Activated CD4-positive, alpha-beta T cell treated with anti-CD3 and anti-CD28 coated beads, Interleukin-2, amount 50 U/mL, for 24 hours (primary cell): Measurements from ENCODE around the gene ATP5PO.
"Not testable (repeated sequence)": the region's sequence is repeated elsewhere in the genome, so short reads cannot be mapped to it uniquely, and the experiment has no call there.

Source experiments
- DNase-seq, 2 donors: peaks; one replicate each; pipeline ENCODE4 v3.0.0-alpha.2; 2020; ENCODE audit warnings: low read depth in 1 of 2, low spot score in 1 of 2

The ATP5PO gene

GRCh38 chr21:33871171-33871570, 44.4 kb downstream of the ATP5PO start:
- no peak for DNase-seq

GRCh38 chr21:33870768-33871167, 44.8 kb downstream of the ATP5PO start:
- DNase-seq = no peak

- no peak for DNase-seq
Measured at GRCh38 chr21:33869873-33870272, 45.7 kb downstream of the ATP5PO start.

DNA sequence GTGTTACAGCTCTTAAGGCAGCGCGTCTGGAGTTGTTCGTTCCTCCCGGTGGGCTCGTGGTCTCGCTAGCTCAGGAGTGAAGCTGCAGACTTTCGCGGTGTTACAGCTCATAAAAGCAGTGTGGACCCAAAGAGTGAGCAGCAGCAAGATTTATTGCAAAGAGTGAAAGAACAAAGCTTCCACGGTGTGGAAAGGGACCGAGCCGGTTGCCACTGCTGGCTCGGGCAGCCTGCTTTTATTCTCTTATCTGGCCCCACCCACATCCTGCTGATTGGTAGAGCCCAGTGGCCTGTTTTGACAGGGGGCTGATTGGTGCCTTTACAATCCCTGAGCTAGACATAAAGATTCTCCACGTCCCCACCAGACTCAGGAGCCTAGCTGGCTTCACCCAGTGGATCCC, 47.7 kb downstream of the ATP5PO start:
- not testable (repeated sequence) for DNase-seq

GRCh38 chr21:33866826-33867225, 48.8 kb downstream of the ATP5PO start:
- DNase-seq = no peak

- DNase-seq = no peak
Measured at GRCh38 chr21:33865996-33866575, 49.5 kb downstream of the ATP5PO start.

DNA sequence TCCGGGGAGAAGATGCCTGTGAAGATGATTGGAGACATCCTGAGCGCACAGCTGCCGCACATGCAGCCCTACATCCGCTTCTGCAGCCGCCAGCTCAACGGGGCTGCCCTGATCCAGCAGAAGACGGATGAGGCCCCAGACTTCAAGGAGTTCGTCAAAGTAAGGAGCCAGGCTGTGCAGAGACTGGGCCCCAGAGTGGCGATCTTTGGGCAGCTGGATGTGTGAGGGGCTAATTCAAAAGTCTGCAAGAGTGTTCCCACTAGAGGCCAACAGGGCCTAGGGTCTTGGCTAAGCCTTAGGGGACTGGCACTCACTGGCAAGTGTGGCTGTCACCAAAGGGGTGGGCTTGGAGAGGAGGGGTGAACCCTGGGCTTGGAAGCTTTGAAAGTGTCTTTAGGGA, 50.4 kb downstream of the ATP5PO start:
- DNase-seq = no peak

GRCh38 chr21:33864150-33864549, 51.5 kb downstream of the ATP5PO start:
- no peak for DNase-seq

DNA sequence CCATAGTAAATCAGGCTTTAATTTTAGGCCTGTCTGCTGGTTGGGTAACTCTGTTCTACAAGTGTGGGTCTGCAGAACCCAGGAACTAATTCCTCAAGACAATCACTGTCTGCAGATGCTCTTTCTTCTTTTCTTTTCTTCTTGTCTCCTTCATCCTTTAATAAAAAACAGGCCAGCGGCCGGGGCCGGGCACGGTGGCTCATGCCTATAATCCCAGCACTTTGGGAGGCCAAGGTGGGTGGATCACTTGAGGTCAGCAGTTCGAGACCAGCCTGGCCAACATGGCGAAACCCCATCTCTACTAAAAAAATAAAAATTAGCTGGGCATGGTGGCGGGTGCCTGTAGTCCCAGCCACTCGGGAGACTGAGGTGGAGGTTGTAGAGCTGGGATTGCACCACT, 52.4 kb downstream of the ATP5PO start:
- not testable (repeated sequence) for DNase-seq

DNA sequence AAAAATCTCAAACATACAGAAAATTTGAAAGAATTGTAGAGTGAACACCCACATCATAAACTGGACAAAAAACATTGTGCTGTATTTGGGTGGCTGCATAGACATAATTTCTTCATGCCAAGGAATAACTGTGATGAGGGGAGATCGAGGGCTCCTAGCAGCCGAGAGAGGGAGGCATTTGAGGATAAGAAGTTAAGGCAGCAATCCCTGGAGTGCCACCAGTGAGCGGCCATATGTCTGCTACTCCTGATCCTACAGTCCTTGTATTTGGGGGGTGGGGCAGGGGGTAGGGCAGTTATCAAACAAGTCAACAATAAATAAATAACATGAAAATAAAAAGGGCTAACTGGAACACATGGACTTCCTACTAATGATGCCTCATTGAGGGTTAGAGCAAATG, 54.5 kb downstream of the ATP5PO start:
- DNase-seq = no peak

GRCh38 chr21:33860332-33860879, 55.2 kb downstream of the ATP5PO start:
- no peak for DNase-seq

DNA sequence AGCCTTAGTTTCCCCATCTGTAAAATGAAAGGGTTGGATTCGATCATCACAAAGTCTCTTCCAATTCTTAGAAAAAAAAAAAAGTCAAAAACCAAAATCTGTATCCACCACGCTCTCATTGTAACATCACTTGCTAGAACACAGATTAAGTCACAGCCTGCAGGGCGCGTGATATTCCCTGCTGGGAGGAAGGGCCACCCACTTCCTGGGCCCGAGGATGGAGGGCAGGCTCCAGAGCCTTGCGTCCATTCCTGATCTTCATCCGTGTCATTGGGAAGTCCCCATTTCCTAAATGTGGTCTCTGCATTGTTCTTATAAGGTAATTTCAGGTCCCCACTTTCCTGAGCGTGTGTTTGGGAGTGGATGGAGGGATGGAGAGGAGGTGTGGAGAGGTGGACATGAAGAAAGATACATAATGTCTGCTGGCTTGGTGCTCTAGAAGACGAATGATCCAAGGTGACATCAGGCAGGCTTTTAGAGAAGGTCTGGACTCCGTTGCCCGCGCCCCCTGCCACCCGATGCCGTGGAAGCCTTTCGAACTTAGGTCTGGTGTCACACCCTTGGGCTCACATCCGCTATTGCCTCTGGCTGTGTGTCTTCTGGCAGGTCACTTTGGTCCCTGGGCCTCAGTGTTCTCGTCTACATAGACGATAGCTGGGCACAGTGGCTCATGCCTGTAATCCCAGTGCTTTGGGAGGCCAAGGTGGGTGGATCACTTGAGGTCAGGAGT, 56.1 kb downstream of the ATP5PO start:
- DNase-seq = no peak

- DNase-seq = no peak
Measured at GRCh38 chr21:33858667-33859372, 56.8 kb downstream of the ATP5PO start.

DNA sequence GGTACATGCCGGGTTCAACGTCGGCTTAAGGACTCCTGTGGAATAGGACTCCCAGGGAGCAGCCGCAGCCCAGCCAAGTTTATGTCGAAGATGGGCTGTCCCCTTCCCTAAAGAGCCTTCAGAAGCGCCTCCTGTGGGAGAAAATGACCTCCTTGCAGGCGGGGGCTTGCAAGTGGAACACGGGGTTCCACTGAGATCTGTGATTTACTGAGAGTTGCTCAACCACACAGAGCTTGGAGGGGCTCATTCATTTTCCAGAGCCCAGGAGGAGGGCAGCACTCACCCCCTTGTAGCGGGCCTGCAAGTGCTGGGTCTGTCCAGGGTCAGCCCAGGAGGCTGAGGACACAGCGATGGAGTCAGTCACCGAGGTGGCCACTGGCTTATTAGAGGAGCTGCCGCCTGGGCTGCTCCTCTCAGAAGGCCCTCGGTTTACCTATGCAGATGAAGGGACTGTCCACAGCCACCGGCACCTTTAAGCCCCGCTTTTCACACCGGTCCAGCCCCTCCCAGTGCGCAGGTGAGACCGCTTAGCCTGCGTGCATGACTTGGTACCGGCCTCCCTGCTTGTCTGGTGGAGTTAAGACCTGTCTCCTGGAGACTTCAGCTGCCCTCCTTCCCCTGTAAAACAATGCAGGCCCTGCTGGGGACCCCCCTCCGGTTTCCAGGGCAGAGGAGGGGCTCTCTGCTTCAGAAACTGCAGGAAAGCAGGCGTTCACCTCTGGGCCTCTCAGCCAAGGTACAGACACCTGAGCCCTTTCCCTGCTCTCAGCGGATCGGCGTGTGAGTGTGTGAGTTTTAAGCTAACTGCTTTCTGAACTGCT, 57.5 kb downstream of the ATP5PO start:
- DNase-seq = no peak

DNA sequence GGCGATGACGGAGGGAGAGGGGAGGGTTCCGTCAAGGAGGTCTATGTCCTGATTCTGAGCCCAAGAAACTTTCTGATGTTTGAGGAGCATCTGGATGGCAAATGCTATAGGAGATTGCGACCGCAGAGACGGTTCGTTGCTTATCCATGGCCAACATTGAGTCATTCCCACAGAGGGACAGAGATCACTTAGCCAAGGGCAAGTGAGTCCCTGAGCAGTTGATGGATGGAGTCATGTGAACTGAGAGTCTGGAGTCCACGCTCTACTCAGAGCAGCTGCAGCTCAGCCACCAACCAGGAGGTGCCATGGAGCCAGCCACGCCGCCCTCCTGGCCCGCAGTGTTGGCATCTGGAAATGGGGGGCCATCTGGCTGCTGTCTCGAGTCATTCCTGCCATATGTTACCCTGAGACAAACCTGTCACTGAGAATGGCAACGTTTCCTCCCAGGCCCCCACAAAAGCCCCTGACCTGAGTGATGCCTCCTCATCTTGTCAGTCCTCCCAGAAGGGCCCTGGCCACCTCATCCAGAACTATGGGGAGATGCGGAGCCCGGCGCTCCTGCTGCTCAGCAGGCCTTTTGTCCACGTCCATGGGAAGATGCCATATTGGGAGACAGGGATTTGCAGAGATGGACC, 58.6 kb downstream of the ATP5PO start:
- no peak for DNase-seq

GRCh38 chr21:33855190-33855589, 60.4 kb downstream of the ATP5PO start:
- no peak for DNase-seq

DNA sequence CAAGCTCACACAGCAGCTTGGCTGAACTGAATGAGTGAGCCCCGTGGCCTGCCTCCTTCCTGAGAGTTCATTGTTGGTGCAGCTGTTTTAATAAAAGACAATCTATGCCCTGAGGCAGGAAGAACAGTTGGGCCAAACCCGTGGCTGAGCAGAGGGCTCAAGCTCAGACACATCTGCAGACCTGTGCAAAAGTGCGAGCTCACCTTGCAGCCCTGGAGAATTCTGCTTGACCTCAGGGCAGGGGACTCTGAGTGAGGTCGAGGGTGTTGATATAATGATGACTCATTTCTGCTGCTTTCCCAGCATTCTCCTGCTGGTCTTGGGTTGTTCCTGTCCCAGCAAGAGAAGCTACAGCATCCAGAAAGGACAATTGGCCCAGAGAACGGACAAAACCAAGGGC, 61.0 kb downstream of the ATP5PO start:
- no peak for DNase-seq
